ENCODE measurements around the gene USP24.

Gene USP24

GRCh38 chr1:55055951-55056631 lies 159.1 kb downstream of the USP24 start:
- DNase-seq: no peak

- no peak for DNase-seq
These were observed 159.9 kb downstream of the USP24 start for GRCh38 chr1:55055084-55055882.

GRCh38 chr1:55054396-55054795 lies 160.8 kb downstream of the USP24 start:
- DNase-seq: no peak

GRCh38 chr1:55053265-55053954 lies 161.8 kb downstream of the USP24 start:
- no peak for DNase-seq

GRCh38 chr1:55052221-55053142 lies 162.7 kb downstream of the USP24 start:
- DNase-seq: no peak

- DNase-seq: no peak
These were observed 163.5 kb downstream of the USP24 start for GRCh38 chr1:55051621-55052020.

GRCh38 chr1:55051169-55051568 lies 164.0 kb downstream of the USP24 start:
- DNase-seq: no peak

- DNase-seq: peak in 11 of 56 donors; percentile 5 to 36 (median 19)
These were observed 164.9 kb downstream of the USP24 start for GRCh38 chr1:55050283-55050682.

GRCh38 chr1:55049914-55050278 lies 165.3 kb downstream of the USP24 start:
- DNase-seq: no peak

GRCh38 chr1:55049271-55049913 lies 165.8 kb downstream of the USP24 start:
- DNase-seq: no peak

GRCh38 chr1:55048453-55049270 lies 166.5 kb downstream of the USP24 start:
- DNase-seq: no peak

- no peak for DNase-seq
These were observed 167.6 kb downstream of the USP24 start for GRCh38 chr1:55047611-55048010.

GRCh38 chr1:55046871-55047270 lies 168.3 kb downstream of the USP24 start:
- no peak for DNase-seq

GRCh38 chr1:55045430-55045829 lies 169.7 kb downstream of the USP24 start:
- DNase-seq: no peak

- no peak for DNase-seq
These were observed 170.4 kb downstream of the USP24 start for GRCh38 chr1:55044617-55045397.

- DNase-seq: no peak
These were observed 171.4 kb downstream of the USP24 start for GRCh38 chr1:55043726-55044125.

- DNase-seq: no peak
These were observed 172.2 kb downstream of the USP24 start for GRCh38 chr1:55043011-55043410.

GRCh38 chr1:55041613-55042012 lies 173.6 kb downstream of the USP24 start:
- no peak for DNase-seq

- no peak for DNase-seq
These were observed 174.2 kb downstream of the USP24 start for GRCh38 chr1:55040933-55041494.

Data from amygdala (tissue), 56 donors.